H1 (cell line): ENCODE measurements around the gene SKA1. TPM values are rescaled to one million over a fixed set of nuclear protein-coding genes. Genes with fewer than 3 reads are reported as not detected.

Experiments
- CTCF ChIA-PET: fragments of 300-600 bp; sonication (Branson Sonifier 250); formaldehyde crosslinking; loops from one replicate; lab custom pipeline; 2021; ENCODE audit not compliant: partially characterized antibody; lab: Charles Lee
- POLR2A ChIA-PET: fragments of 300-600 bp; sonication (Branson Sonifier 250); formaldehyde crosslinking; loops from one replicate; lab custom pipeline; 2021; ENCODE audit warnings: inconsistent platforms; ENCODE audit not compliant: partially characterized antibody; lab: Charles Lee
- DNase-seq, 2 experiments: peaks; one replicate each; pipeline versions ENCODE4 v3.0.0 to v3.0.0-alpha.2; 2010 to 2022; ENCODE audit warnings: low spot score in 2 of 2, low read depth in 1 of 2, mixed read lengths in 1 of 2
- FAIRE-seq: peaks from 2 replicates; lab custom pipeline; 2011; peaks lifted over from hg19 to GRCh38; lab: Jason Lieb, UNC
- H2AFZ ChIP-seq: 2 replicates; pipeline ENCODE4 v1.8.1; 2012; ENCODE audit warnings: low read length, inconsistent platforms
- H2AK5ac ChIP-seq: 2 replicates; pipeline ENCODE4 v1.6.1; 2013; ENCODE audit warnings: low read depth, low read length
- H2BK120ac ChIP-seq: replicated peaks from 2 replicates; pipeline ENCODE3; 2013; ENCODE audit warnings: low read depth, low read length, inconsistent platforms
- H2BK12ac ChIP-seq: 2 replicates; pipeline ENCODE4 v1.6.1; 2013; ENCODE audit warnings: low read depth, low read length
- H2BK15ac ChIP-seq: 2 replicates; pipeline ENCODE4 v1.6.1; 2013; ENCODE audit warnings: low read length
- H2BK20ac ChIP-seq: 2 replicates; pipeline ENCODE4 v1.6.1; 2013; ENCODE audit warnings: low read length
- H2BK5ac ChIP-seq: 2 replicates; pipeline ENCODE4 v1.6.1; 2013; ENCODE audit warnings: low read depth, low read length
- H3K14ac ChIP-seq: 2 replicates; pipeline ENCODE4 v1.6.1; 2013; ENCODE audit warnings: inconsistent platforms; ENCODE audit not compliant: insufficient read length
- H3K18ac ChIP-seq: 2 replicates; pipeline ENCODE4 v1.6.1; 2013; ENCODE audit warnings: low read length; ENCODE audit errors: extremely low read depth
- H3K23ac ChIP-seq: 2 replicates; pipeline ENCODE4 v1.6.1; 2013; ENCODE audit warnings: inconsistent platforms; ENCODE audit not compliant: insufficient read length
- H3K23me2 ChIP-seq: 2 replicates; pipeline ENCODE4 v1.6.1; 2013; ENCODE audit warnings: low read depth, low read length
- H3K27ac ChIP-seq: 2 replicates; pipeline ENCODE4 v1.6.1; 2011; ENCODE audit warnings: low read depth, low read length, inconsistent platforms
- H3K27me3 ChIP-seq, 4 experiments: replicated peaks in 1 of 4; 1 replicate in 1 of 4; 2 replicates in 3 of 4; pipeline versions ENCODE4 v1.6.1 to v1.8.1; 2011 to 2013; ENCODE audit warnings: low read length in 3 of 4, mild to moderate bottlenecking in 3 of 4, inconsistent platforms in 2 of 4, mixed read lengths in 2 of 4, moderate library complexity in 1 of 4; ENCODE audit not compliant: control insufficient read depth in 3 of 4, insufficient read depth in 3 of 4; ENCODE audit errors: extremely low read depth in 1 of 4
- H3K36me3 ChIP-seq, 4 experiments: 2 replicates each; pipeline versions ENCODE4 v1.6.1 to v1.8.1; 2011 to 2013; ENCODE audit warnings: mild to moderate bottlenecking in 4 of 4, low read length in 3 of 4, moderate library complexity in 2 of 4, control low read depth in 1 of 4, inconsistent platforms in 1 of 4; ENCODE audit not compliant: insufficient read depth in 4 of 4, control insufficient read depth in 2 of 4
- H3K4ac ChIP-seq: replicated peaks from 2 replicates; pipeline ENCODE3; 2013; ENCODE audit warnings: low read length, low read depth, mixed read lengths, inconsistent platforms; ENCODE audit not compliant: insufficient read length
- H3K4me1 ChIP-seq, 4 experiments: replicated peaks in 1 of 4; 1 replicate in 1 of 4; 2 replicates in 3 of 4; pipeline versions ENCODE4 v1.6.1 to v1.8.1; 2011 to 2013; ENCODE audit warnings: low read length in 3 of 4, inconsistent platforms in 2 of 4, mixed read lengths in 1 of 4; ENCODE audit not compliant: insufficient read depth in 4 of 4, control insufficient read depth in 3 of 4
- H3K4me2 ChIP-seq, 2 experiments: 2 replicates each; pipeline versions ENCODE4 v1.6.1 to v1.8.1; 2011 to 2013; ENCODE audit warnings: low read depth in 2 of 2, low read length in 2 of 2, control low read depth in 1 of 2, inconsistent platforms in 1 of 2, mild to moderate bottlenecking in 1 of 2; ENCODE audit not compliant: insufficient read depth in 1 of 2
- H3K4me3 ChIP-seq, 4 experiments: fragments of 200-600, 300-600 bp in 1 of 4; sonication (generic), shearing (Covaris generic), sonication (Bioruptor Twin) in 1 of 4; 2 replicates each; pipeline versions ENCODE4 v1.5.1 to v1.8.1; 2011 to 2016; ENCODE audit warnings: low read length in 4 of 4, low read depth in 3 of 4, control low read depth in 2 of 4, inconsistent platforms in 2 of 4, mild to moderate bottlenecking in 2 of 4, mixed read lengths in 1 of 4, moderate library complexity in 1 of 4; ENCODE audit not compliant: insufficient read depth in 2 of 4; ENCODE audit errors: extremely low read depth in 1 of 4
- H3K56ac ChIP-seq: replicated peaks from 2 replicates; pipeline ENCODE3; 2013; ENCODE audit warnings: low read depth, mild to moderate bottlenecking, mixed read lengths, low read length, inconsistent platforms; ENCODE audit not compliant: insufficient read length
- H3K79me1 ChIP-seq: 2 replicates; pipeline ENCODE4 v1.6.1; 2013; ENCODE audit warnings: low read depth, low read length, control low read depth
- H3K79me2 ChIP-seq, 2 experiments: 2 replicates each; pipeline versions ENCODE4 v1.6.1 to v1.8.1; 2012 to 2013; ENCODE audit warnings: low read length in 2 of 2, mild to moderate bottlenecking in 2 of 2, inconsistent platforms in 1 of 2; ENCODE audit not compliant: insufficient read depth in 2 of 2, control insufficient read depth in 1 of 2
- H3K9ac ChIP-seq, 4 experiments: replicated peaks in 1 of 4; 1 replicate in 1 of 4; 2 replicates in 3 of 4; pipeline versions ENCODE4 v1.6.1 to v1.8.1; 2011 to 2013; ENCODE audit warnings: low read depth in 3 of 4, low read length in 3 of 4, control low read depth in 2 of 4, mild to moderate bottlenecking in 2 of 4, moderate library complexity in 2 of 4, inconsistent platforms in 1 of 4; ENCODE audit errors: extremely low read depth in 1 of 4
- H3K9me3 ChIP-seq, 2 experiments: 2 replicates each; pipeline versions ENCODE4 v1.6.1 to v1.8.1; 2012 to 2013; ENCODE audit warnings: mild to moderate bottlenecking in 2 of 2, moderate library complexity in 2 of 2, control low read depth in 1 of 2, inconsistent platforms in 1 of 2, low read depth in 1 of 2, low read length in 1 of 2, mixed read lengths in 1 of 2; ENCODE audit not compliant: insufficient read depth in 2 of 2
- H4K20me1 ChIP-seq, 2 experiments: replicated peaks in 1 of 2; 2 replicates each; pipeline versions ENCODE3 to v1.8.1; 2011 to 2013; ENCODE audit warnings: inconsistent platforms in 2 of 2, low read length in 2 of 2, mild to moderate bottlenecking in 1 of 2; ENCODE audit not compliant: insufficient read depth in 2 of 2, control insufficient read depth in 1 of 2
- H4K5ac ChIP-seq: 2 replicates; pipeline ENCODE4 v1.6.1; 2013; ENCODE audit warnings: low read length, low read depth, mixed read lengths, inconsistent platforms; ENCODE audit not compliant: insufficient read length
- H4K8ac ChIP-seq: 2 replicates; pipeline ENCODE4 v1.8.0; 2013; ENCODE audit warnings: mild to moderate bottlenecking, moderate library complexity, low read length, inconsistent platforms; ENCODE audit not compliant: insufficient read depth; ENCODE audit errors: extremely low read depth
- H4K91ac ChIP-seq: replicated peaks from 2 replicates; pipeline ENCODE3; 2013; ENCODE audit warnings: low read length, mixed read lengths, inconsistent platforms; ENCODE audit not compliant: insufficient read length
- SIRT6 ChIP-seq: IDR thresholded peaks from one replicate; pipeline ENCODE4 v1.7.1; 2012; ENCODE audit warnings: low read length, inconsistent platforms
- TBP ChIP-seq: IDR thresholded peaks from 2 replicates; pipeline ENCODE4 v1.6.1; 2011; ENCODE audit warnings: low read depth, low read length, improper control_type of control experiment
- WGBS, 2 experiments: shearing (Covaris generic) in 1 of 2; methylation state at CpG; one replicate each; pipeline versions ENCODE4 v1.1.6 to v1.1.7; 2013 to 2015; ENCODE audit warnings: low lambda C conversion rate in 2 of 2, mixed read lengths in 2 of 2, inconsistent platforms in 1 of 2, low coverage in 1 of 2, missing lambda C conversion rate in 1 of 2; ENCODE audit not compliant: insufficient replicate concordance in 2 of 2, insufficient coverage in 1 of 2, insufficient read length in 1 of 2; ENCODE audit errors: extremely low coverage in 1 of 2, missing lambda C conversion rate in 1 of 2; 5-methylcytosine and 5-hydroxymethylcytosine counted together
- polyA plus RNA-seq, 7 experiments: library from polyadenylated mRNA; depleted of rRNA in 3 of 7; stranded (reverse) in 5 of 7; unstranded in 2 of 7; fragments of >200 nt in 5 of 7; fragments of 200-250 nt in 2 of 7; gene quantifications; 1 replicate in 5 of 7; 2 replicates in 1 of 7; 4 replicates in 1 of 7; pipeline versions ENCODE4 v1.2.1 to v1.2.3, GENCODE V29; 2011 to 2013; ENCODE audit warnings: missing spikeins in 2 of 7, mixed read lengths in 2 of 7
- total RNA-seq: library from RNA; stranded (reverse); fragmentation: NEBNext Ultra II Directional; extraction: Animal tissue kit (Norgen Biotek cat#: 25700); gene quantifications from 2 replicates; pipeline ENCODE4 v1.2.1, GENCODE V29; 2021

SKA1 gene
- total and polyA plus RNA-seq, 2 of the 8 experiments (the other 6 are each of a cell fraction or from before 2014, with no cell fraction given): 8.6 to 22.9 TPM

- Histone ChIP-seq H3K79me1 (no peaks in the 10 kb centered on the region), H3K4ac (no peak overlapping the region), H2BK15ac (no peak overlapping the region), H2BK20ac (no peak overlapping the region), H2AK5ac (no peak overlapping the region), H2BK12ac (no peak overlapping the region), H3K9ac (no peak overlapping the region), H3K9me3 (no peaks in the 10 kb centered on the region), H3K18ac (no peak overlapping the region), H4K20me1 (no peaks in the 10 kb centered on the region), H4K91ac (no peak overlapping the region), H4K8ac (no peak overlapping the region), H3K36me3 (no peaks in the 10 kb centered on the region), H3K4me2 (no peak overlapping the region), H3K56ac (no peak overlapping the region), H2AFZ (no peak overlapping the region), H3K23ac (no peak overlapping the region), H3K23me2 (no peaks in the 10 kb centered on the region; the same call in 1 of the 2 replicates), H2BK5ac (no peak overlapping the region), H4K5ac (no peak overlapping the region), H3K4me3 (no peak overlapping the region), H2BK120ac (no peak overlapping the region), H3K79me2 (no peaks in the 10 kb centered on the region), H3K4me1 (no peaks in the 10 kb centered on the region), H3K14ac (no peak overlapping the region), H3K27ac (no peak overlapping the region), H3K27me3 (no peaks in the 10 kb centered on the region)
- WGBS, 2 experiments: 76% methylated on average over 7 of the region's 7 CpGs; no CpG with 5 or more reads in 1 of the 2 experiments
- DNase-seq (no peak), FAIRE-seq (no peak)
- POLR2A ChIA-PET: no interaction called here
- CTCF ChIA-PET: no interaction called here
- TF ChIP-seq SIRT6 (no peak), TBP (no peak)
These were observed 40.2 kb upstream of the SKA1 start for GRCh38 chr18:50334546-50335152.
